ENCODE measurements around the gene AGFG2. TPM values are rescaled to one million over a fixed set of nuclear protein-coding genes. Genes with fewer than 3 reads are reported as not detected.

The AGFG2 gene
- total RNA-seq, 1 experiment from 2014 or later: 11.2 TPM

- H3K9ac ChIP-seq (ENCODE audit: extremely low read depth, insufficient read length, low read length): peak overlapping the region; percentile 8
- no peak overlapping the region for H2AK5ac ChIP-seq (ENCODE audit: insufficient read length, low read length)
- H2BK20ac ChIP-seq (ENCODE audit: low read depth, low read length, poor library complexity, severe bottlenecking): no peak overlapping the region
- H4K5ac ChIP-seq (ENCODE audit: insufficient read length, low read depth, low read length): no peak overlapping the region
- Mint-ChIP-seq H3K27me3 (ENCODE audit: low read depth) (peaks cover 25% of the 10 kb centered on the region), H3K4me3 (peak overlapping the region; percentile 79 to 88), H3K27ac (peak overlapping the region in 2 of 3 experiments; percentile 19 to 50; a peak in 4 of 7 replicates), H3K9me3 (no peaks in the 10 kb centered on the region; a peak in 1 of 5 replicates), H3K36me3 (ENCODE audit: insufficient read depth in 1 of 3, low read depth in 3 of 3) (no peaks in the 10 kb centered on the region), H3K4me1 (peaks cover 34 to 40% of the 10 kb centered on the region in 2 experiments)
- DNase-seq: no peak
- peak overlapping the region; percentile 1 for H2AFZ ChIP-seq (ENCODE audit: low read length)
- no peak overlapping the region for H3K18ac ChIP-seq (ENCODE audit: insufficient read length, low read depth, low read length)
- H2BK12ac ChIP-seq (ENCODE audit: insufficient read length, low read depth, low read length): no peak overlapping the region
- no peaks in the 10 kb centered on the region for H3K9me3 ChIP-seq (ENCODE audit: control insufficient read depth, low read depth, low read length)
- no peaks in the 10 kb centered on the region; the same call in 1 of the 2 replicates for H3K27me3 ChIP-seq (ENCODE audit: insufficient read depth, low read length)
- no peak overlapping the region for H2BK15ac ChIP-seq (ENCODE audit: low read depth, low read length)
- H4K91ac ChIP-seq (ENCODE audit: insufficient read length, low read depth, low read length): no peak overlapping the region
- H3K23ac ChIP-seq (ENCODE audit: insufficient read length, low read depth, low read length): no peak overlapping the region
- H4K8ac ChIP-seq (replicated peaks; ENCODE audit: insufficient read length, low read depth, low read length): no peak overlapping the region
- H3K4me2 ChIP-seq (ENCODE audit: insufficient read depth, insufficient read length, low read length): peak overlapping the region; percentile 83
- H3K4ac ChIP-seq (ENCODE audit: low read depth, low read length): no peak overlapping the region
- no peak overlapping the region for H3K56ac ChIP-seq (ENCODE audit: insufficient read length, low read depth, low read length)
- no peaks in the 10 kb centered on the region for H3K79me2 ChIP-seq (ENCODE audit: insufficient read depth, low read length)
- H2BK5ac ChIP-seq (ENCODE audit: insufficient read length, low read length): no peak overlapping the region
- no peaks in the 10 kb centered on the region for H3K79me1 ChIP-seq (ENCODE audit: insufficient read depth, low read depth, low read length, poor library complexity, severe bottlenecking)
- H2BK120ac ChIP-seq (ENCODE audit: low read depth, low read length, poor library complexity, severe bottlenecking): no peak overlapping the region
- no peak overlapping the region for H3T11ph ChIP-seq (ENCODE audit: low read length)
- H3K27ac ChIP-seq (ENCODE audit: insufficient read length, low read depth, low read length): no peak overlapping the region
- no peaks in the 10 kb centered on the region for H4K20me1 ChIP-seq (ENCODE audit: control insufficient read depth, insufficient read depth, insufficient read length)
- no peak overlapping the region for H3K14ac ChIP-seq (ENCODE audit: insufficient read depth, low read length)
- no CpG with 5 or more reads among the region's 8 CpGs for WGBS (ENCODE audit: extremely low coverage, insufficient read length, low lambda C conversion rate)
- peaks cover 3% of the 10 kb centered on the region; the same call in 1 of the 2 replicates for H3K4me1 ChIP-seq (ENCODE audit: insufficient read depth, low read length)
- no peak for TF ChIP-seq CTCF (conservative IDR thresholded peaks at IDR 0.05)
- H3K23me2 ChIP-seq (ENCODE audit: insufficient read length, low read depth, low read length, poor library complexity, severe bottlenecking): peaks cover 11% of the 10 kb centered on the region
Observed at GRCh38 chr7:100538348-100538653, 702 bp upstream of the AGFG2 start.
